C4-2B (cell line): ENCODE measurements around the gene STX5.

Source experiments
- ZFX ChIP-seq: fragments of 450-650 bp; IDR thresholded peaks from 2 replicates; pipeline ENCODE4 v1.6.1; 2017
- TF ChIP-seq, protein P1 (sequence below): fragments of 450-650 bp; conservative IDR thresholded peaks from 2 replicates; pipeline ENCODE4 v1.5.1; 2017; ENCODE audit warnings: mild to moderate bottlenecking

DNA sequence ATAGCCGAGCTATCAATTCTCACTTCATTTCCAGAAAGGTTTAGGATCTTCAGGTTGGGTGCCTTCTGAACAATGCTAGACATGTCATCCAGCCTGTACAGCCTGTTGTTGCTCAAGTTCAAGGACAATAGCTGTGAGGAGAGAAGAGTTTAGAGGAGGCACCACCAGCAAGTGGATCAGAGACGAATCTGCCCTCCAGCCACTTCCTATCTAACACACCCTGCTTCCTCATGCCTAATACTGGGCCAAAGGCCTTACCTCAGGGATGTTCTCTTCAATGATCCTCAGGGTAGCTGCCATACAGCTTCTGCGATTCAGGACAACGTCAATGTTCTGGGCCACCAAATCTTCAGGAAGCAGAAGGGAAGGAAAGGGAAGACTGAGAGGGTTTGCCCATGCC lies 30.8 kb downstream of the STX5 start:
- TF ChIP-seq, protein P1, sequence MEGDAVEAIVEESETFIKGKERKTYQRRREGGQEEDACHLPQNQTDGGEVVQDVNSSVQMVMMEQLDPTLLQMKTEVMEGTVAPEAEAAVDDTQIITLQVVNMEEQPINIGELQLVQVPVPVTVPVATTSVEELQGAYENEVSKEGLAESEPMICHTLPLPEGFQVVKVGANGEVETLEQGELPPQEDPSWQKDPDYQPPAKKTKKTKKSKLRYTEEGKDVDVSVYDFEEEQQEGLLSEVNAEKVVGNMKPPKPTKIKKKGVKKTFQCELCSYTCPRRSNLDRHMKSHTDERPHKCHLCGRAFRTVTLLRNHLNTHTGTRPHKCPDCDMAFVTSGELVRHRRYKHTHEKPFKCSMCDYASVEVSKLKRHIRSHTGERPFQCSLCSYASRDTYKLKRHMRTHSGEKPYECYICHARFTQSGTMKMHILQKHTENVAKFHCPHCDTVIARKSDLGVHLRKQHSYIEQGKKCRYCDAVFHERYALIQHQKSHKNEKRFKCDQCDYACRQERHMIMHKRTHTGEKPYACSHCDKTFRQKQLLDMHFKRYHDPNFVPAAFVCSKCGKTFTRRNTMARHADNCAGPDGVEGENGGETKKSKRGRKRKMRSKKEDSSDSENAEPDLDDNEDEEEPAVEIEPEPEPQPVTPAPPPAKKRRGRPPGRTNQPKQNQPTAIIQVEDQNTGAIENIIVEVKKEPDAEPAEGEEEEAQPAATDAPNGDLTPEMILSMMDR = no peak
- TF ChIP-seq ZFX = no peak
